ENCODE measurements around the gene MPP1. TPM values are rescaled to one million over a fixed set of nuclear protein-coding genes. Genes with fewer than 3 reads are reported as not detected.

MPP1 gene
- total RNA-seq, 1 donor from 2014 or later: 45.3 TPM

- no peak for ATAC-seq
- Histone ChIP-seq H3K36me3 (no peaks in the 10 kb centered on the region), H3K27me3 (no peaks in the 10 kb centered on the region), H3K4me1 (peaks cover 4% of the 10 kb centered on the region), H3K4me3 (peak overlapping the region; percentile 65), H3K27ac (no peak overlapping the region), H3K9me3 (no peaks in the 10 kb centered on the region)
- no peak for DNase-seq
- no peak for TF ChIP-seq CTCF (IDR thresholded peaks at IDR 0.05)
- intact Hi-C loops (cut with DNase I): no loop called here
Measured at GRCh38 chrX:154805696-154806091, 409 bp upstream of the MPP1 start.

GRCh38 chrX:154804261-154804956 is 876 bp downstream of the MPP1 start:
- H3K27ac ChIP-seq: peak overlapping the region; percentile 75
- no peaks in the 10 kb centered on the region for H3K27me3 ChIP-seq
- ATAC-seq (no peak), DNase-seq (no peak)
- intact Hi-C loops (cut with DNase I): no loop called here
- no peak for TF ChIP-seq CTCF (IDR thresholded peaks at IDR 0.05)
- H3K36me3 ChIP-seq: no peaks in the 10 kb centered on the region
- H3K9me3 ChIP-seq: no peaks in the 10 kb centered on the region
- peaks cover 13% of the 10 kb centered on the region for H3K4me1 ChIP-seq
- peak overlapping the region; percentile 65 for H3K4me3 ChIP-seq

GRCh38 chrX:154802947-154803346 is 2.3 kb downstream of the MPP1 start:
- H3K4me3 ChIP-seq: no peak overlapping the region

GRCh38 chrX:154800478-154801210 is 4.6 kb downstream of the MPP1 start:
- Histone ChIP-seq H3K4me1 (peaks cover 21% of the 10 kb centered on the region), H3K4me3 (no peak overlapping the region), H3K9me3 (no peaks in the 10 kb centered on the region), H3K27me3 (no peaks in the 10 kb centered on the region), H3K36me3 (no peaks in the 10 kb centered on the region), H3K27ac (peak overlapping the region; percentile 63)
- TF ChIP-seq CTCF (IDR thresholded peaks at IDR 0.05): no peak
- no peak for ATAC-seq
- intact Hi-C loops (cut with DNase I): no loop called here
- no peak for DNase-seq

More at GRCh38 chrX:154802947-154803346, 2.3 kb downstream of the MPP1 start:
- intact Hi-C loops (cut with DNase I): no loop called here
- no peak for ATAC-seq
- Histone ChIP-seq H3K27me3 (no peaks in the 10 kb centered on the region), H3K27ac (no peak overlapping the region), H3K36me3 (no peaks in the 10 kb centered on the region), H3K4me1 (peaks cover 21% of the 10 kb centered on the region), H3K9me3 (no peaks in the 10 kb centered on the region)
- DNase-seq: no peak
- no peak for TF ChIP-seq CTCF (IDR thresholded peaks at IDR 0.05)

GRCh38 chrX:154799556-154800348 is 5.5 kb downstream of the MPP1 start:
- intact Hi-C loops (cut with DNase I): no loop called here
- Histone ChIP-seq H3K36me3 (no peaks in the 10 kb centered on the region), H3K27me3 (no peaks in the 10 kb centered on the region), H3K9me3 (no peaks in the 10 kb centered on the region), H3K4me1 (peaks cover 21% of the 10 kb centered on the region), H3K4me3 (no peak overlapping the region), H3K27ac (peak overlapping the region; percentile 63)
- ATAC-seq (peak; percentile 60), DNase-seq (no peak)
- TF ChIP-seq CTCF (IDR thresholded peaks at IDR 0.05): no peak
